ENCODE results near the gene MAP3K20.

GRCh38 chr2:173286153-173286809 lies 210.6 kb downstream of the MAP3K20 start:
- TF ChIP-seq USF2 (IDR thresholded peaks at IDR 0.05; ENCODE audit: low read depth, low read length), result no peak
- TF ChIP-seq CTCF (conservative IDR thresholded peaks at IDR 0.05; ENCODE audit: low read depth, low read length), result no peak
- no peak for TF ChIP-seq CEBPB (IDR thresholded peaks at IDR 0.05; ENCODE audit: low read depth, low read length)
- no peak for TF ChIP-seq POLR2A (IDR thresholded peaks at IDR 0.05; ENCODE audit: low read depth, low read length)
- TF ChIP-seq RCOR1 (IDR thresholded peaks at IDR 0.05; ENCODE audit: insufficient replicate concordance, low read length), result no peak
- no peak for TF ChIP-seq MXI1 (IDR thresholded peaks at IDR 0.05; ENCODE audit: borderline replicate concordance, low read depth, low read length)
- TF ChIP-seq NFE2L2 (IDR thresholded peaks at IDR 0.05; ENCODE audit: low read depth, low read length), result no peak
